Embryonic facial prominence (tissue), 1 donor: ENCODE results near the gene ACP7.
"Not testable (repeated sequence)": the region's sequence is repeated elsewhere in the genome, so short reads cannot be mapped to it uniquely, and the experiment has no call there.

Experiments used
- DNase-seq: peaks from one replicate; pipeline ENCODE4 v3.0.0-alpha.2; 2016; ENCODE audit errors: extremely low spot score

The ACP7 gene

DNA sequence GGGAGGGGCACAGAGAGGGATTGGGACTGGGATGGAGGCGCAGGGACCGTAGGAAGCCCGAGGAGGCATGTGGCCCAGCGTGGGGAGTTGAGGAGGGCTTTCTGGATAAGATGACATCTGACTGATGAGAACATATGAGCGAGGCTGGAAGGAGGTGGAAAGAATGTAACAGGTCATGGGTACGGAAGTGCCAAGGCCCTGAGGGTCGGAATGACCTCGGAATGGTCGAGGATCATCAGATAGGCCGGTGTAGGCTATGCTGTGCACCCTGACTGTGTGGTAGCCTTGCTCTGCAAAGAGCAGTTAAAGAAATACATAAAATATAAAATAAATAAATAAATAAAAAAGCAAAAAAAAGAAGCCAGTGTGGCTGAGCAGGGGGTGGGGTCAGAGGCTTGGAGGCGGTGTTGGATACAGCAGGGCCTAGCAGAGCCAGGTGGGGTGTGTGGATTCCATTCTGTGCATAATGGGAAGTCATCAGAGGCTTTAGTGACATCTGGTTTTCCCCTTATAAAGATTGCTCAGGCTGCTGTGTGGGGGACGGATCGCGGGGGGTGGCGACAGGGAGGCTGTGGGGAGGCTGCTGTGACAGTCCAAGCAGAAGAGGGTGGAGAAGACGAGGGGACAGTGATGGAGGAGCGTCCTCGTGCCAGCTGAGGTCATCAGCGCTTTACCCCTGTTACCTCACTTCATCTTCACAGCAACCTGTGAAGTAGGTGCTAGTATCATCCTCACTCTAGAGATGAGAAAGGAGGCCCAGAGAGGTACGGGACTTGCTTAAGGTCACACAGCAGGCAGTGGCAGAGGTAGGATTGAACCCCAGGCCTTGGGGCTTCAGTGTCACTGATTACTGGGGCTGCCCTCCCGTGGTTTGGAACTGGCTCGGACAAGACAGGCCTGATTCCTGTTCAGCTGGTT, 46.4 kb downstream of the ACP7 start:
- DNase-seq, result no peak

DNA sequence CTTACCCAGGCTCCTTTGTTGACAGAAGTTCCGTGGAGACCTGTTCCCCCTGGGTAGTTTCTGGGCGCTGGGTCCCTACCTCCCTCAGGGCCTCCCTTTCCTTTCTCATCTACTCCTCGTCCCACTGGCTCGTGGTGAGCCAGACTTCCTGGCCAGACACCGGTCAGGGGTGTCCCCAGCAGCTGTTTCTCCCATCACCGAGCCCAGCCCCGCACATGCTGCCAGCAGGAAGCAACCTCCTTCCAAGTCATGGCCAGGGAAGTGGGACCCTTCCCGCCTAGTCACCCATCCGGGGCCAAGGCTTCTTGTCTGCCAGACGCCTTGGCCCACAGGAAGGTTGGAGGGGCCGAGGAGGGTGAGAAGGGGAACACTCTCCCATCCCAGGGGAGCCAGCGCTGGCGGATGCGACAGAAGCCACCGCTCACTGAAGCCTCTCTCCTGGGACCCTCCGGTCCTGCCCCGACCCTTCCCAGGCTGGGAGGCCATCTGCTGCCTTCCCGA, 47.1 kb downstream of the ACP7 start:
- DNase-seq, result no peak

DNA sequence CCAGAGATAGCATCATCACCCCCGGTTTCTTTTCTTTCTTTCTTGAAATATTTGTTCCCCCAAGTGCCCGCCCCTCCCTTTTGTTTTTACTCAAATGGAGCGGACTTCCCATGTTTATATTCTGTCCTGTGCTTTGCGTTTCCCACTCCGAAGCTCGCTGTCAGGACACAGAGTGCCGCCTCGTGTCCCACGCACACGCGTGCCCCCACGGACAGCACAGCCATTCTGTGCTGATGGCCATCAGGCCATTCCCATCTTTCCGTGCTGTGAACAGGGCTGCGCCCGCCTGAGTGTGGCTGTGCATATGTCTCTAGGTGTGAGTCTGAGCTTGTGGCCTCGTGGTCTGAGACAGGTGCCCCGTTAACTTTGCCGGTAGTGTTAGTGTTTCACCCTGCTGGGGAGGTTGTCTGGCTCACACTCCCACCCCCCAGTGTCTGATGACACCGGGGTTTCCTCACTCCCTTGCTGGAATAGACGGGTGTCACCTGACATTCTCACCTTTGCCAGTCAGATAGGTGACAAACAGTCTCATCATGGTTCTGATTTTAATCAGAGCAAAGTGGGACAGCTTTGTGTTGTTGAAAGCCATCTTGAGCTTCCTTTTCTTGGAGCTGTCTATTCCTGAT, 48.3 kb downstream of the ACP7 start:
- no peak for DNase-seq

DNA sequence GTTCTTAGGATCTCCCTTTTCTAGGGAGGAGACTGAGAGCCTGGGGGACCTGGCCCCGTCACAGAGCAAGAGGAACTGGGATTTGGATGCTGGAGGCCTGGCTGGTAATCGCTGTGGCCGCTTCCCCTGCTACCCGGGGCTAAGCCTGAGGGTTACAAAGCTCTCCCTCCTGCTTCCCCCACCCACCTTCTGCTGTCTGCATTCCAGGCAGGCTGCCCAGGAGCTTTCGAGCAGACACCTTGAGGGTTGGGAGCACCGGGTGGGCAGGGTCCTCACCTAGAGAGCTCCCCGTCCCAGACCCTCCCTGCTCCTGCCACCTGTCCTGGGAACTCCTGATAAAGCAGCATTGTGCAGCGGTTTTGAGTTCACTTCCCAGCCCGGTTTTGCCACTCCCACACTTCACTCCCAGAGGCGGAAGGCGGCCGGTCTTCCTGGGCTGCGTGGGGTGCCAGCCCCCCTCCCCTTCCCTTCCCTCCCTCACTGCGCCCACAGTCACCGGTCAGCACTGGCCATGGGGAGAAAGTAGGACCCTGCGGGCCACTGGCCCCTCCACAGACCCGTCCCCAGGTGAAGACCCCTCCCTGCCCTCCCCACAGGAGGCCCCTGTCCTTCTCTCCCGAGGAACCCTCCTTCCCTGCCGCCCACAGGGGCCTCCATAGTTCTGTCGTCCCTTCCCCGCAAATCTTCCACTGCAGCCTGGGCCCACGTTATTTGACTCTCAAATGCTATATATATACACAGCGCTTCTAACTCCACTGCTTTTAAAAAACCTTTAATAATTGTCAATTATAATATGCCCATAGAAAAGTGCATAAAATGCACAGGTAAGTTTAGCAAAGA, 49.5 kb downstream of the ACP7 start:
- DNase-seq, result no peak

DNA sequence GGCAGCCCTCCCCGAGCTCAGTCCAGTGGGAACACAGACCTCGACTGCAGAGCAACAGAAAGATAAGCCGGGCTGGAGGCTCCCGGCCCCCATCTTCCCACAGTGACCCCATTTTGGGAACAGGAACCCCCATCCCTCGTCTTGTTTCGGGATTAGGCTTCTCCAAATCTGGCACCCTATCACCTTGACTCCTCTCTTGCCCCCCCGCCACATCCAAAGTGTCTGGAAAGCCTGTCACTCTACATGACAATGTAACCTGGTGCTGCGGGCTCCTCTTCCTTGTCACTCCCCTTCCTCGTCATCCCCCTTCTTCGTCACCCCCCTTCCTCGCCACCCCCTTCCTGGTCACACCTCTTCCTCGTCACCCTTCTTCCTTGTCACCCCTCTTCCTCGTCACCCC, 51.5 kb downstream of the ACP7 start:
- no peak for DNase-seq

DNA sequence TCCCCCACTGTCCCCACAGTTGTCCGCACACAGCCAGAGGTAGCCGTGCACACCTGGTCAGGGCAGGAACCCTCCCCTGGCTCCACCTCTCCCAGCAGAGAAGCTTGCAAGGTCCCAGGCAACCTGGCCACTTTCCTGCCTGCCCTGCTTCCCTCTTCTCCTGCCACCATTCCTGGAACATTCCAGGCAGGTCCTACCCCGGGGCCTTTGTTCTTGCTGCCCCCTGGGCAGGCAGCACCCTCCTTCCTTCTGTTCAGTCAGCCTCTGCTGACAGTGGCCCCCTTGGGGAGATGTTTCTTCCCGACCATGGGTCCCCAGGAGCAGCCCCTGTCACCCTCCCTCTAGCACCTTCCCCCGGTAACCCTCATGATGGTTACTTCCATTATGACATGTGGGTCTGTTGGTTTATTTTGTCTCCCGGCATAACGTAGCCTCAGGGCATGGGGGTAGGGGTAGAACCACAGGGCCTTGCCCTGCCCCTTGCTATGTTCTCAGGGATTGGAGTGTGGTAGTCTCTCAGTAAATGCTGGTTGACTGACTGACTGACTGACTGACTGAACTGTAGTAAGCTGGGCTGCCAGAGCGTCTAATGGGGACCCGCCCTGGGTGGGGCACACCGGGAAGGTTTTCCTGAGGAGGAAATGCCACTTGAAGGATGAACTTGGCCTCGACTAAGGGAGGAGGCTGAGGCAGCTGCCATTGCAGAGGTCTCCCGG, 52.2 kb downstream of the ACP7 start:
- no peak for DNase-seq

DNA sequence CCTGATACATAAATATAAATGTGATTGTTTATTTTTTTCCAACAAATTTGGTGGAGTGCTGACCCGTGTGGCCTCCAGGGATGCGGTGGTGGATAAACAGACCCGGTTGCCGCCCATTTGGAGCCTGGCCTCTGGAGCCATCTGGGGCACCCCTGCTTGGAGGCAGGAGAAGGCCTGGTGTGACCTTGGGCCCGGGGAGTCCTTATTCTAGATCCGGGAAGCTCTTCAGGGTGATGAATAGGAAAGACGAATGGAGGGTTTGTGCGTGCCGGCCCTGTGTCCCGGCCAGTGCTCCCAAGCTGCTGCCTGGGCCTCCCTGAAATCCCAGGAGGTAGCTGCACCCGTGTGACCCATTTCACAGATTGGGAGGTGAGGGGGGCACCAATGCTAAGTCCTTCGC, 53.0 kb downstream of the ACP7 start:
- no peak for DNase-seq

DNA sequence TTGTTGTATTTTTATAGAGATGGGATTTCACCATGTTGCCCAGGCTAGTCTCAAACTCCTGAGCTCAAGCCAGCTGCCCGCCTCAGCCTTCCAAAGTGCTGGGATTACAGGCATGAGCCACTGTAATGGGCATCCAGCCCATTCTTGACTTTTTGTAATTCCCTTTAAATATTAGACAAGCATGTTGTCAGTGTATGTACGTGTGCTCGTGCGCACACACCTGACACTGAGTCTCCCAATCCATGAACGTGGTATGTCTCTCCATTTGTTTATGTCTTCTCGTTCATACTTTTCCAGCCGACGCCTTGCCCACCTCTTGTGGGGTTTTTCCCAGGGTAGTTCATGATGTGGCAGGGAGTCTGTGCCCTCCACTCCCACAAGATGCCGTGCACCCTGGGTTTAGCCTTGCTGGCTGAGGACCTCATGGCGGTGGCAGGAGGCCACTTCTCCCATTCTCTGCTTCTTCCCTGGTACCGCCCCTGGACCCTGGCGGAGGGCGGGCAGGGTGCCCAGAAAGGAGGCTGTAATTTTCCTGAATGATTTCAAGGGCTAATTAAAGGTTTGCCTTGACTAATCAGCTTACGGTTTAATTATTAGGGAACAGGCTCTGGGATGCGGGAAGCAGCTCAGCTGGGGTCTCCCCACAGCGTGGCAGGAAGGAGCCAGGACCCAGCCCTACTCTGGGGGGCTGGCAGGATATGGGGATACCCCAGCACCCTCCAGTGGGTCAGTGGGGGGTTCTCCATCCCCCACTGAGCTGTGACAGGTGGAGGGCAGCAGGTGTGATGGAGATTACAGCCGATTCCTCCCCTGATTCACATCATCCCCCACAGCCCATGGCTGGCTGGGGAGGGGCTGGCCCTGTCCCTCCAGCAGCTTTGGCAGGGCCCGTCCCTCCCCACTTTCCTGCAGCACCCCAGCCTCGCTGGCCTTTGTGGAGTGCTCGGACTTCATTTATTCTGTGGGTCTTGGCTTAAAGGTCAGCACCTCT, 54.3 kb downstream of the ACP7 start:
- no peak for DNase-seq

DNA sequence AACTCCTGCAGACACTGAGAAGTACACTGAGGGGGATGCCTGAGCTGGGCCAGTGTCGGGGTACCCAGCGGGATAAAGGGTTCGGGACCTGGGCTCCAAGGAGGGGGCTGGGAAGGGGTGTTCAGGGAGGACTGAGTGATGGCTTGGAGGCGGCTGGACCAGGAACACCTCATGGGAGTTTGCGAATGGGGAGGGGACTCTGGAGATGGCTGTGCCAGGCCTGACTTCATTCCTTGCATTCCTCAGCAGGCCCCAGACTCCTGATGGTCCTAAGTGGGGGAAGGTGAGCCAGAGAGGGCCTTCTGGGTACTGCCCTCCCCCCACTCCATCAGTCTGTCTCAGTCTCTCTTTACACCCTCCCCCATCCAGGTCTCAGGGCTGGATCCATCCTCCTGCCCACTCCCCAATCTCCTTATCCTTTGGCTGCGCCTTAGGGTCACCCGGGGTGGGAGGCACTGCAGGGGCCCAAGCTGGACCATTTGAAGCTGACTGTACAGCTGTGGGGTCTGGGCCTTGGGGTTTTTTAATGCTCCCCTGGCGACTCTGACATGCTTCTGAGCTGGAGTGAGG, 55.2 kb downstream of the ACP7 start:
- DNase-seq, result no peak

DNA sequence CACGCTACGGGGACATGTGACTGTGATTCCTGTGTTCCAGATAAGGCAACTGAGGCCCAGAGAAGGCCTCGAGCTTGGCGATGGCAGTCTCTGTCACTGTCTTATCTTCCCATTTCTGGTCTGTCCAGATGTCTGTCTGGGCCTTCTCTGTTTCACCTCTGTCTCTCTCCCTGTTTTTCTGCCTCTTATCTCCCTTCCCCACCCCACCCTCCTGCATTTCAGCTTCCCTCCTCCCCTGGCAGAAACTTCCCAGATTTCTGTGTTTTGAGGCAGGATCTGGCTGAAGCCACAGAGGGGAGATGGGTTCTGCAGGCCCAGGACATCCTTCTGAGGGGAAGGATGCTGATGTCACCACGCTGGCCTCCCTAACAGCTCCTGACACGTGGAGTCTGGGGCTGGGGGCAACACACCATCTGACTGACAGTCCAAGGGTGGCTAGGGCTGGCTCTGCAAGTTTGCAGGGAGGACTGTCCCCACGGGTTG, 55.8 kb downstream of the ACP7 start:
- DNase-seq, result no peak

DNA sequence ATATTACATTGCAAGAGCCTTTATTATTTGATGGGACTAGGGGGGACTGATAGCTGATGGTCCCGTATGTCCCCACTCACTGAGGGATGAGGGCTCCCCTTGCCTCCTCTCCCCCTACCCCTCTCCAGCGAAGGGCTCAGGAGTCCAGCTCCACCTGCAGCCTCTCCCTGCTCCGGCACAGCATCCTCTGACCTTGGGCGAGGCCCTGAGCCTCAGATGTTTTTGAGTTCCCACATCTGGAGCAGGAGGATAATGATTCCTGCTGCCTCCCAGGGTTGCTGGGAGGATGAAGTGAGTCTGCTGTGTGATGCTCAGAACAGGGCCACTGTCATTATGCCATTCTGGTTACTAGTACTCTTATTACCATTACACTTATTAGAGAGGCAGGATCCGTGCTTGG, 56.4 kb downstream of the ACP7 start:
- no peak for DNase-seq

DNA sequence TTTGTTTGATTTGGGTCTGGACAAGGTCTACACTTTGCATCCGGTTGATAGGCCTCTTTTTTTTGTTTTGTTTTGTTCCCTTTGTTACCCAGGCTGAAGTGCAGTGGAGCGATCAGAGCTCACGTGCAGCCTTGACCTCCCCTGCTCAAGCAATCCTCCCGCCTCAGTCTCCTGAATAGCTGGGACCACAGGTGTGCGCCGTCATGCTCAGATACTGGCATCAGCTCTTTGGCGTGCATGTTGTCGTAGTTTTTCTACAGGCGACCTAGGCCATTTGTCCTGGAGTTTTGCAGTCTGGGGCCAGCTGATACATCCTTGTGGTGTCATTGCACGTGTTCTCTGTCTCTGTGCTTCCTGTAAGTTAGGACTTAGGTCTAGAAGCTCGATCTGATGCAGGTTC, 57.8 kb downstream of the ACP7 start:
- DNase-seq, result no peak

DNA sequence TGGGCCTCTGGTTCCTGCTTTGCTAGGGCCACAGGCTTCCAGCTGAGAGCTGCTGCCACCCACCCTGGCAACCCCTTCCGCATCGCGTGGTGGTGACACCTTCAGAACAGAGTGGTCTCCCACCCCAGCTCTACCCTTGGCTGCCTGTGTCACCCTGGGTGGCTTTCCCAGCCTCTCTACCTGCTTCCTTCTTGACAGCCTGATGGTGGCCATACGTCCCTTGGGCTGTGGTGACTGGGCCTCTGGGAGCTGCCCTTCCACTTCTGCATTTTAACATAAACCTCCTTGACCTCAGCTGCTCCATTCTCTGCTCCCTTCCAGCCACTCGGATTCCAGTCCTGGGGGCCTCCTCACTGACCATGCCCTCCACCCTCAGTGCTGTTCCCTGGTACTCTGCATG, 58.5 kb downstream of the ACP7 start:
- no peak for DNase-seq

DNA sequence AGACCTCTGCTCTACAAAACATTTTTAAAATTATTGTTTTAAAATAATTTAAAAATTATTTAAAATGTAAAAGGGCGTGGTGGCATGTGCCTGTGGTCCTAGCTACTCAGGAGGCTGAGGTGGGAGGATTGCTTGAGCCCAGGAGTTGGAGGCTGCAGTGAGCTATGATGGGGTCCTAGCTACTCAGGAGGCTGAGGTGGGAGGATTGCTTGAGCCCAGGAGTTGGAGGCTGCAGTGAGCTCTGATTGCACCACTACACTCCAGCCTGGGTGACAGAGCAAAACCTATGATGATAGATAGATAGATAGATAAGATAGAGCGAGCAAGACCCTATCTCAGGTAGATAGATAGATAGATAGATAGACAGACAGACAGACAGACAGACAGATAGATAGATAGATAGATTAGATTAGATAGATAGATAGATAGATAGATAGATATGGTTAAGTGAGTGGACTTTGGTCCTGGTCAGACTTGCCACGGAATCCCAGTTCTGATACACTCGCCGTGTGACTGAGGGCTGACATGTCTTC, 59.7 kb downstream of the ACP7 start:
- not testable (repeated sequence) for DNase-seq

DNA sequence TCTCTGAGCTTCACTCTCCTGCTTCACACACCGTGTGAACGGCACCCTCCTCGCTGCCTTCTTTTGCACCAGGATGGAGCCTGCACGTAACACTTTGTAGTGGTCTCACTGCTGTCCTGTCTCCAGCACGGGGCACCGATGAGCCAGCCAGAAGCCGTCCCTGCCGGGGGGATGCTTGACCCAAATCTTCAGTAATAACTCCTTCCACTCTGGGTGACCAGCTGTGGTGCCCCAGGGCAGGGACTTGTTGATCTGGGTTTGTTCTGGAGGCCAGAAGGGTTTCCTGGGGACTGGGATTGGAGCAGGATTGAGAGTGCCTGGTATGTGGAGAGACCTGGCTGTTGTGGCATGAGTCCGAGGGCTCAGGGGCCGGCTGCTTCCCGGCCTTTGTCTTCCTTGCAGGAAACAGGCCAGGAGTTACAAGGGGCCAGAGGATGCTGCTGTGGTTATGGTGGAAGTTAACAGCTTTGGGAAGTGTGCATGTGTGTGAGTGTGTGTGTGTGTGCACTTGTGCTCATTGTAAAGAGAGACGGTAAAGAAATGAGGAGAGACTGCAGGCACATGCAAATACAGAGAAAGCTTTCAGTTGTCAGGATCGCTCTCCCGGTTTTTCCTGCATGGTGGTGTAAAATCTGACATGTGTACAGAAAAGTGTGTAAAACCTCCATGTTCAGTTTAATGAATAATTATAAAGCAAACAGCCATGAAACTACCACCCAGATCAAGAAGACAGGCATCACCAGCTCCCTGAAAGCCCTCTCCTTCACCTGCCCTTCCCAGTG, 60.3 kb downstream of the ACP7 start:
- DNase-seq, result no peak

DNA sequence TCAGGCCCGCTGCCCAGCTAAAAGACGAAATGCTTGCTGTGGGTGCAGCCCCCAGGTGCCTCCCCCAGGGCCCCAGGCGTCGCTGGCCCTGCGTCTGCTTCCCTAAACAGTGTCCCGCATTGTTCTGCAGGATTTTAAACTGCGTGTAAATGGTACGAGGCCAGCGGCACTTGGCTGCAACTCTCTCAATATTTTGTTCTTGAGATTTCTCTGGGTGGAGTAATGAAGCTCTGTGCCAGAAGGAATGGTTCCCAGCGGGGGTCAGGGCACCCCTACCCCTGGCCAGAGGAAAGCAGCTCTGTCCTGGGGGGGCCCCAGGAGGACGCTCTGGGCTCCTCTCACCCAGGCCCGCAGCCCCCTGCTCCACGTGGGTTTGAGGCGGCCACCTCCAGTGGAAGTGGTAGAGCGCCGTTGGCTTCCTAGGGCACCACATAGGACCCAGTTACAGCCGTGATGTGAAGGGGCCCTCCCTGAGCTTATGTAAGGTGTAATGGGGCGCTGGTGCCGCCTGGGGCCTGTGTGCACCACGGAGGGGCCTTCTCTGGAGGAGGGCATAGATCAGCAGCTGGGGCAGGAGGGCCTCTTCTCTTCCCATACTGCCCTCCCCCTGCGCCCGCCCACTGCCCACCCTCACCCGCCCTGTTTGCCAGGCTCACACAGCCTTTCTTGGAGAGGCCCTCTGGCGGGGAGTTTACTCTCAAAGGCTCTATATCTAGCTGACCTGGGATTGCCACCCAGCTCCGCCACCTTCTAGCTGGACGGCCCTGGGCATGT, 61.2 kb downstream of the ACP7 start:
- DNase-seq, result no peak

DNA sequence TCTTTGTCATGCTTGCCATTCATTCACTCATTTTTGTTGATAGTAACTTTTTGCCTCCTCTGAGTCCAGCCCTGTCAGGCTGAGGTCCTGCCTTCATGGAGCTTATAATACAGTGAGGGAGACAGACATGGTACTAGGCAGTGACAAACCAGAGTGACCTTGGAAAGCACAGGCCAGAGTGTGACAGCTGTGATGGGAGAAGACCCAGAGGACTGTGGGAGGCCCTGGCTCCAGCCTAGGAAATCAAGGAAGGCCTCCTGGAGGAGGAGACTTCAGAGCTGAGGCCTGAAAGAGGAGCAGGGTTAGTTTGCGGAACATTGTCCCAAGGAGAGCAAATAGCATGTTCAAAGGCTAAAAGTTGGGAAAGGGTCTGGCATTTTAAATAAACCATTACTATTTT, 61.9 kb downstream of the ACP7 start:
- DNase-seq, result no peak
